ENCODE measurements around the gene SETBP1. TPM values are rescaled to one million over a fixed set of nuclear protein-coding genes. Genes with fewer than 3 reads are reported as not detected.

SETBP1 gene
- total RNA-seq, 1 donor from 2014 or later, result 131 TPM

DNA sequence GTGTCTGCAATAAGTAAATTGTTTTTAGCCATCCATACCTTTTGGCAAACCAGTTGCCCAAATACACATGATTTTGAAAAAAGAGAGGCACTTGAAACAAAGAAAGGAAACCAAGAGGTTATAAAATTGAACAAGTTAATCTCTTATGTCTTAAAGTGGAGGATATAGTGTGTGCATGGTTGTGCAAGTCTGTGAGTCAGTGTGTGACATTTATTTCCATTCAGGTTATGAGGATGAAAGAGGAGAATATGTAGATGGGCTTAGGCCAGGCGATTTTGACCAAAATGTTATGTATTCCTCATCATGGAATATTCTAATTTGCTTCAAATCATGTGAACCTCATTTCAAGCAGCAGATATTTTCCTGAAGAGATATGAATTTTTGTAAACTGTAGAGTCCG lies 123.3 kb downstream of the SETBP1 start:
- Mint-ChIP-seq H3K27ac (ENCODE audit: unreplicated experiment) (no peak overlapping the region), H3K9me3 (ENCODE audit: unreplicated experiment) (peaks cover 3% of the 10 kb centered on the region), H3K36me3 (ENCODE audit: low read depth, unreplicated experiment) (peaks cover 57% of the 10 kb centered on the region), H3K4me1 (ENCODE audit: unreplicated experiment) (peaks cover 46% of the 10 kb centered on the region), H3K4me3 (ENCODE audit: unreplicated experiment) (no peak overlapping the region), H3K27me3 (ENCODE audit: unreplicated experiment) (peaks cover 6% of the 10 kb centered on the region)
- TF ChIP-seq, protein P1, sequence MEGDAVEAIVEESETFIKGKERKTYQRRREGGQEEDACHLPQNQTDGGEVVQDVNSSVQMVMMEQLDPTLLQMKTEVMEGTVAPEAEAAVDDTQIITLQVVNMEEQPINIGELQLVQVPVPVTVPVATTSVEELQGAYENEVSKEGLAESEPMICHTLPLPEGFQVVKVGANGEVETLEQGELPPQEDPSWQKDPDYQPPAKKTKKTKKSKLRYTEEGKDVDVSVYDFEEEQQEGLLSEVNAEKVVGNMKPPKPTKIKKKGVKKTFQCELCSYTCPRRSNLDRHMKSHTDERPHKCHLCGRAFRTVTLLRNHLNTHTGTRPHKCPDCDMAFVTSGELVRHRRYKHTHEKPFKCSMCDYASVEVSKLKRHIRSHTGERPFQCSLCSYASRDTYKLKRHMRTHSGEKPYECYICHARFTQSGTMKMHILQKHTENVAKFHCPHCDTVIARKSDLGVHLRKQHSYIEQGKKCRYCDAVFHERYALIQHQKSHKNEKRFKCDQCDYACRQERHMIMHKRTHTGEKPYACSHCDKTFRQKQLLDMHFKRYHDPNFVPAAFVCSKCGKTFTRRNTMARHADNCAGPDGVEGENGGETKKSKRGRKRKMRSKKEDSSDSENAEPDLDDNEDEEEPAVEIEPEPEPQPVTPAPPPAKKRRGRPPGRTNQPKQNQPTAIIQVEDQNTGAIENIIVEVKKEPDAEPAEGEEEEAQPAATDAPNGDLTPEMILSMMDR (IDR thresholded peaks at IDR 0.05; ENCODE audit: unreplicated experiment), result no peak
- DNase-seq (ENCODE audit: low spot score), result no peak

DNA sequence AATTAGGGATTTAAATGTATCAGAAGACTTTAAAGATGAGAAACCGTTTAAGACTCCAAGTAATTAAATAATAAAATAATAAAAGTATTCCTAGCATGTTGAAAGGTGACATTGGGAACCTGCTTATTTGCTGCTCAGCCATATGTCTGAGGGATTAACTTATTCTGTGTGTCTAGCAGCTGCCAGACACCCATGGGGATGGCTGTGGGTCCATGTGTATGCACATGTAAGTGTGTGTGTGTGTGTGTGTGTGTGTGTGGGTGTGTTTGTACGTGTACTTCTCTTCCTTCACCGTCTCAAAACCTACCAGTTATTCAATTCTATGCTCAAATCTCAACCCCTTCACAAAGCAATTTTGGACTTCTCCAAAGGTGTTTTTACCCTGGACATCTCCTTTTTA lies 124.5 kb downstream of the SETBP1 start:
- Mint-ChIP-seq H3K27ac (ENCODE audit: unreplicated experiment) (no peak overlapping the region), H3K4me1 (ENCODE audit: unreplicated experiment) (peaks cover 42% of the 10 kb centered on the region), H3K36me3 (ENCODE audit: low read depth, unreplicated experiment) (peaks cover 56% of the 10 kb centered on the region), H3K4me3 (ENCODE audit: unreplicated experiment) (no peak overlapping the region), H3K27me3 (ENCODE audit: unreplicated experiment) (peaks cover 6% of the 10 kb centered on the region), H3K9me3 (ENCODE audit: unreplicated experiment) (peaks cover 3% of the 10 kb centered on the region)
- DNase-seq (ENCODE audit: low spot score), result no peak
- TF ChIP-seq, protein P1 (IDR thresholded peaks at IDR 0.05; ENCODE audit: unreplicated experiment), result no peak

DNA sequence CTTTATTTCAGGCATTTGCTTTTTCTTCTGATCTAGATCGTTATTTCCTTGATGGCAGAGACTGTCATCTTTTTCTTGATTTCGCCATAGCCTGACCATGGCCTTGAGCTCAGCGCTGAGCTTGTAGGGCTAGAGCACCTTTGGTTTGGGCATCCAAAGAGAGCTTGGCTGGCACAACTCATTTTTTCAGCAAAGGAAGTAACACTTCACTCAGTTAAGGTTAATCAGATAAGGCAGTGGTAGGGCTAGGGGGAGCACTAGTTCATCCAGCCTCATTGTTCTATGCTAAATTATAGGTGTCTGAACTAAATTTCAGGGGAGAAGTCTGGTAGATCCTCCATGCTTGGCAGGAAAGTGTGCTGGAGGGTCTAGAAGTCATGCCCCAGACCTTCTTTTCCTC lies 125.0 kb downstream of the SETBP1 start:
- TF ChIP-seq, protein P1 (IDR thresholded peaks at IDR 0.05; ENCODE audit: unreplicated experiment), result no peak
- Mint-ChIP-seq H3K27ac (ENCODE audit: unreplicated experiment) (no peak overlapping the region), H3K4me1 (ENCODE audit: unreplicated experiment) (peaks cover 42% of the 10 kb centered on the region), H3K27me3 (ENCODE audit: unreplicated experiment) (peaks cover 6% of the 10 kb centered on the region), H3K9me3 (ENCODE audit: unreplicated experiment) (no peaks in the 10 kb centered on the region), H3K36me3 (ENCODE audit: low read depth, unreplicated experiment) (peaks cover 55% of the 10 kb centered on the region), H3K4me3 (ENCODE audit: unreplicated experiment) (no peak overlapping the region)
- no peak for DNase-seq (ENCODE audit: low spot score)

DNA sequence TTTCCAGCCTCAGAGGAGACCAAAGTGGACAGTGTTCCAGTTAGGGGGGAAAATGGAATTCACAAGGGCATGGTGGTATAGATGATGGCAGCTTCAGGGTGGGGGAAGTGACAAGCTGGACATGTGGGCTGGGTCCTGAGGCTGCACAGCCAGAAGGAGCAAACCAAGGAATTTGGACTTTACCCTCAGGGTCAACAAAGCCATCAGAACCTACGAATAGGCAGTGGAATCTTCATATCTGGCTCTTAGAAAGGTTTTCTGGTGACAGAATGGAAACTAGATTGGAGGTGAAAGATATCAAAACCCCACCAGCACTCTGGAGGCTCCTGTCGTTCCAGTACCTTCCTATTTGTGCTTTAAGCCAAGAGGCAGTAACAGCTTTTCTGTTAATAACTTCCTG lies 127.1 kb downstream of the SETBP1 start:
- H3K4me1 Mint-ChIP-seq (ENCODE audit: unreplicated experiment), result peaks cover 33% of the 10 kb centered on the region
- H3K27me3 Mint-ChIP-seq (ENCODE audit: unreplicated experiment), result peaks cover 2% of the 10 kb centered on the region
- no peaks in the 10 kb centered on the region for H3K9me3 Mint-ChIP-seq (ENCODE audit: unreplicated experiment)
- no peak overlapping the region for H3K27ac Mint-ChIP-seq (ENCODE audit: unreplicated experiment)
- H3K36me3 Mint-ChIP-seq (ENCODE audit: low read depth, unreplicated experiment), result peaks cover 51% of the 10 kb centered on the region
- no peak for DNase-seq (ENCODE audit: low spot score)
- no peak overlapping the region for H3K4me3 Mint-ChIP-seq (ENCODE audit: unreplicated experiment)
- TF ChIP-seq, protein P1 (IDR thresholded peaks at IDR 0.05; ENCODE audit: unreplicated experiment), result no peak

DNA sequence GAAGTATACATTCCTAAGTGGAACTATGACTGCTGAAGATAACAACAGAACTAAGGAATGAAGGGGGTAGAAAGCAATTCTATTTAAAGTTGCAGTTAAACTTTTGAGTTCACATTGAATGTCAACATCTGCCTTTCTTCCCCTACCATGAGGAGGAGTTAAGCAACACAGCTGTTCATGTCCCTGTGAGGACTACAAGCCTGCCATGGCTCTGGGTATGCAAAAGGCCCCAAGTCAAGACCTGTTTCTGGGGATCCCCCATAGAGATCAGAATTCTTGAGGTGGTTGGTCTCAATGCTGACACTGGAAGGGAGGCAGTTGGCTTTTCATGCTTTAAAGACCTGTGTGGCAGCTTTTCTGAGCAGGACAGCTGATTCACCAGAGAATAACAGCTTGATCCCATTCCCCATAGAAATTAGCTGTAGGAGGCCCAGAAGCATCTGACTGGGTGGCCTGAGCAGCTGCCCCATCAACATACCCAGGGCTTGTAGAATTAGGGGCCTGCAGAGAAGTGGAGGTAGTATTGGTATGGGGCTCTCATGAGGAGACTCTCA lies 131.0 kb downstream of the SETBP1 start:
- H3K9me3 Mint-ChIP-seq (ENCODE audit: unreplicated experiment), result no peaks in the 10 kb centered on the region
- no peak overlapping the region for H3K4me3 Mint-ChIP-seq (ENCODE audit: unreplicated experiment)
- no peak for DNase-seq (ENCODE audit: low spot score)
- peaks cover 51% of the 10 kb centered on the region for H3K36me3 Mint-ChIP-seq (ENCODE audit: low read depth, unreplicated experiment)
- H3K27me3 Mint-ChIP-seq (ENCODE audit: unreplicated experiment), result peaks cover 3% of the 10 kb centered on the region
- no peak overlapping the region for H3K27ac Mint-ChIP-seq (ENCODE audit: unreplicated experiment)
- TF ChIP-seq, protein P1 (IDR thresholded peaks at IDR 0.05; ENCODE audit: unreplicated experiment), result no peak
- H3K4me1 Mint-ChIP-seq (ENCODE audit: unreplicated experiment), result peaks cover 31% of the 10 kb centered on the region

Measured in endothelial cell (in vitro differentiated cells).